Measurements from ENCODE around the gene ACYP2.

ACYP2 gene

DNA sequence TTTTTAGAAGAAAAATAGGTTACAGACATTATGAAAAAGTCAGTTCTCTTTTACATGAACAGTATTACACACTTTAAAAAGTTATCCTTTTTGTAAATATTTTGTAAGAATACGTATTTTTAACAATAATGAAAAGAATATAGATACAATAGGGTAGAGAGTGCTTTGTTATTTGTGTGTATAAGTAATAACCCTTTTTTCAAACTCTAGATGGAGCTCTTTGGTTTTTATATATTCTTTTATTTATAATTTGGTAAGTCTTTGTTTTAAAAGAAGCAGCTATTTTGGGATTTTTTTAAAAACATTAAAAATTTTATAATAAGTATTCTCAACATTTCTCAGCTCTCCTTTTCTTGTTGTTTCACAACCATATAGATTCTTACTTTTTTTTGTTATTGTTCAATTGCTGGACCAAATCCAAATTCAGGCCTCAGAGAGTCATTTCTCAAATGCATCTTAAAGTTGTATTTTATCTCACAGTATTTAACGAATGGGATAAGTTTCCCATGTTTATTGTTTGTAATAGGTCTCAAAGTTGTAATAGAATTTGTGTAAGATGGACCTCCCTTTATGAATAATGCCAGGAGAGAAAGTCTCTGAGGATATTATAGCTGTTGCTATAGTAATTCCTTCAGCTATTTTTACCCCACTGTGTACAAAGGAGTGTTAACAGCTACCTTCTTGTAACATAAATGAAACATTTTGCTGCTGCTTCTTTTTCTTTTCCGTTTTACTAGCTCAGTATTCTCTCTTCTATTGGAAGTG lies 46.4 kb downstream of the ACYP2 start:
- DNase-seq: no peak

DNA sequence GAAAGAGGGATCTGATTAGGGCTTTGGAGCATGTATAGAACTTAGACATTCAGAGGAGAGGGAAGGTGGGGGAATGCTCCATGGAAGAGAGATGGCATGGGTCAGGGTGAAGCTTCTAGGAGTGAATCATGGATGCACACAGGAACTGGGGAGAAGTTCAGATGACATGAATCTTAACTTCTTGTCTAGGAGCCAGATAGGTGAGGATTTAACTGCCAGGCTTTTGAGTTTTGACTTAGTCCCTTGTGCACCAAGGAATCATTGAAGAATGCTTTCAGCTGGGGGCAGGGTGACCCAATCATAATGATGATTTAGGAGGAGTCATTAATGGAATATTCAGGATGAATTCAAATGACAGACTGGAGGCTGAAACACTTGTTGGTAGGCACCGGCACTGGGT lies 48.7 kb downstream of the ACYP2 start:
- no peak for DNase-seq

DNA sequence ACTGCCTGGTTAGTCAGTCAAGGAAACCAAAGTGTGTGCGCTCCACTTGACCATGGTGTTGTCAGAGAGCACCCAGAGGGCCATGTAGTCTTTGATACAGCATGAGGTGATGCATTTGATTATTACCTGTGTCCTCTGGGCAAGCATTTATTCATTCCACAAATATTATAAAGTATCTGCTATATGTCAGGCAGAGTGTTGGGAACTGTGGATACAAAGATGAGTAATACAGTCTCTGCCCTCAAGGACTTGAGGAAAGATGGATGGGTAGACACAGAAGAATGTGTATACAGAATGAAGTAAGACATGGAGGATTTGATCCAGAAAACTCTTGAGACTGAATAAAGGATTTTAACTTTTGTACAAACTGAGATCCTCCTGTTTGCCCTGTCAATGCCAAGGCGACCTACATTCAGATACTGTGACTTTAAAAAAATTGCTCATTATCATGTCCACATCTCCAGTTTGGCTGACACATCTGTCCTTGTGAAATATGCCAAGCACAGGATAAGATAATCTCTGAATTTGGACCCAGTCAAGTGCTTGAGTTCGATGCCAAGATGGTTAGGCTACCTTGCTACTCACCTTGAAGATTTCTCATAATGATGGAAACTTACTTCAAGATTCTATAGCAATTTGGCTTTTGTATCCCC lies 50.8 kb downstream of the ACYP2 start:
- no peak for DNase-seq

DNA sequence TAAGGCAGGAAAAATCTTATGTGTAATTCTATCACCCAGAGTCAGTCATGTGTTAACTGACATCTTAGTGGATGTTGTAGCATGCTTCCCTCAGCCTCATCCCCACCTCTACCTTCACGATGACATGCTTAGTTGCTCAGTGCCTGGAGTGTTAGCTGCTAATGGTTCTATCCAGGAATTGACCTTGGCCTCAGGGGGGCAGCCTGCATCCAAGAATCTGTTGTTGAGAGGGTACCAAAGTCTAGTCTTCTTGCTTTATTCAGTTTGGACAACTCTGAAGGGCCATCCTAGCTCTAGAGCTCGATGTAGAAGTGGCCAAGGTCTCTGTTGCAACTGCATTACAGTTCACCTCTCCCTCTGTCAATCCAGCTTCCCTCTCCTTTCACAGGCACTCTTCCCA lies 61.2 kb downstream of the ACYP2 start:
- DNase-seq: peak; percentile 50

DNA sequence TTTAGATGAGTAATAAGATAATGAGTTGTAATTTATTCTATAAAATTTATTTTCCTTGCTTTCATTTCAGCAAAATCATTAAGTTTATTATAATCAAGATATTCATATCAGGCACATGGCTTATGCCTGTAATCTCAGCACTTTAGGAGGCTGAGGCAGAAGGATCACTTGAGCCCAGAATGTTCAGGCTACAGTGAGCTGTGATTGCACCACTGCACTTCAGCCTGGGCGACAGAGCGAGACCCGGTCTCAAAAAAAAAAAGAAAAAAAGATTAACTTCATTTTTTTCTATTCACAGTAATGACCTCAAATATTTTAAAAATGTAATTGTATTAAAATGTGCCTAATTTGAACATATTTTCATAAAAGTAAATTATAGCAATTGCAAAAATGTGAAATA lies 67.9 kb downstream of the ACYP2 start:
- no peak for DNase-seq

DNA sequence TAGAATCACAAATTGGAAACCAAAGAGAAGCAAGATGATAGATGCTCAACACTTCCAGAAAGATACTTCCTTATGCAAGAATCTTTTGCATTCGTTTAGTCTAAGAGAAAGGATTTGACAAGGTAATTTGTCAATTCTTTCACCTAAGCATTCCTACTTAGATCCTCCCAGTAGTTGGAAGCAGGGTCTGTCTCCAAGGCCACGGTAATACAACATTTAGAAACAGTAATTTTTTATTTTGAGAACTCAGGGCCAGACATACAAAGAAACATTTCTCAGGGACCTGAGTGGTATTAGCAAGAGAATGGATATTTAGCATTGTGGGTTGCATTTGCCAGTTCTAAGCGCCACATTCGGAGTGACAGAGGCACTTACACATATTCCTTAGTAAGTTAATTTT lies 68.6 kb downstream of the ACYP2 start:
- no peak for DNase-seq

DNA sequence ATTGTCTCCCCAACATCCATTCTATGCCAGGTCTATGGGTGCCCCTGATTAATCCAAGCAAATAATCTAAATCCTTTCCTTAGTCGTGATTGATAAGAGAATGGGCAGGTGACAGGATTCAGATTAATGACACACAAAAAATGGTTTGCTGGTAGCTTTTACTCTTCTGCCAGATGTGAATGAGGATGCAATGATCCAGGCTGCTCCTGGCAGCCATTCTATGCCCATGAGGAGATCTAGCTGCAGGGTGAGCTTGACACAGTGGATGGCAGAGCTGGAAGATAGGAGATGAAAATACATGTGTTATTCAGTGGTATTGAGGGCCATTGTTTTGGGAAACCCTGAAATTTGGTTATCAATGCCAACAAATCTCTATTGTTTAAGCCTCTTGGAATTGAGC lies 69.7 kb downstream of the ACYP2 start:
- no peak for DNase-seq

DNA sequence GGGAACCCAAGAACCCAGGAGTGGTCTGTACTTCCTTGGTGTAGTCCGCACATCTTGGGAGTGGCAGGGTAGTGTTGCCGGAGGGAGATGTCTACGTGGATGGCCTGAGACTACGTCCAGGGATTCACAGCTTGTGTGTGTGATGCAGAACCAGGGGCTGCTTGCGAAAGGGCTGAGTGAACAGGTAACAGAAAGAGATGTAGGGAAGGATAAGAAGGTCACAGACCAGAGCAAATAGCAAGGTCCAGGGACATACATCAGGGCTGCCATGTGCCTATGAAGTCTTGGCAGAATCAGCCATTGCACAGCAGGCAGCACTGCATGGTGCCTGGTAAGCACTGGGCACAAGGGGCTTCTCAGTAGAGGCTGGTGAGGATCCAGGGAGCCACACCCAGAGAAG lies 71.9 kb downstream of the ACYP2 start:
- DNase-seq: no peak

DNA sequence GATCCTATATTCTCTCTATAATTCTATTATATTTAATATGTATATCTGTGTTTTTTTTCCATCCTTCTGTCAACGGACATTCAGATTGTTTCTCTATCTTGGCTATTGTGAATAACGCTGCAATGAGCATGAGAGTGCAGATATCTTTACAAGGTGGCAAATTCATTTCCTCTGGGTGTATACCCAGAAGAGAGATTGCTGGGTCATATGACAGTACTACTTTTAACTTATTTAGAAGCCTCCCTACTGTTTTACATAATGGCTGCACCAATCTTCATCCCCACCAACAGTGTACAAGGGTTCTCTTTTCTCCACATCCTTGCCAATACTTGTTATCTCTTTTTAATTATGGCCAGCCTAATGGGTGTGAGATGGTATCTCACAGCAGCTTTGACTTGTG lies 74.1 kb downstream of the ACYP2 start:
- DNase-seq: no peak

DNA sequence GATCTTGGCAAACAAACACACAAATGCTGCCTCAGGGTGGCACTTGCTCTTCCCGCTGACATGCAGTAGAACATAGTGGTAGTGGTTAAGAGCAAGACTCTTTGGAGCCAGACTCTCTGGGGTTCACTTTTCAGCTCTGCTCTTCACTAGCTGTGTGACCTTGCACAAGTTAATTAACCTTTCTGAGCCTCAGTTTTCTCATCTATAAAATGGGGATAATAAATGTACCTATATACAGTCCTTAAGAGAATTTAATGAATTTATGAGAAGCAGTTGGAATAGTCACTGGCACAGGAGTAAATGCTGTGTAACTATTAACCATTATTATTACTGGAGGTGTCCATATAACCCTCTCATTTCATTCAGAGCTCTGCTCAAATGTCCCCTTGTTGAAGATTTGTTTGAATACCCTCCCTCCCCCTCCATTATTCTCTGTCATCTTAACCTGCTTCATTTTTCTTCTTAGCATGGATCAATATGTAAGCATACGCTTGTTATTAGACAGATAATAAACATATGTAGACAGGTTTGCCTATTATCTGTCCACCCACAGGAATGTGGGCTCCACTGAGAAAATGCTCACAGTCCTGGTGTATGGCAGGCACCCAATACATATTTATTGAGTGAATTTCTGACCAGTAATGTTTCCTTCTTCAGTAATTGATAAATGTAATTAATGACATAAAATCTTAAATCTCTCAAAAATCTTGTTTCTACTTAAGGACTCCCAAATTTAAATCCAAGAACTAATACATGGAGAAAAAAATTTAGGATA lies 76.1 kb downstream of the ACYP2 start:
- no peak for DNase-seq

DNA sequence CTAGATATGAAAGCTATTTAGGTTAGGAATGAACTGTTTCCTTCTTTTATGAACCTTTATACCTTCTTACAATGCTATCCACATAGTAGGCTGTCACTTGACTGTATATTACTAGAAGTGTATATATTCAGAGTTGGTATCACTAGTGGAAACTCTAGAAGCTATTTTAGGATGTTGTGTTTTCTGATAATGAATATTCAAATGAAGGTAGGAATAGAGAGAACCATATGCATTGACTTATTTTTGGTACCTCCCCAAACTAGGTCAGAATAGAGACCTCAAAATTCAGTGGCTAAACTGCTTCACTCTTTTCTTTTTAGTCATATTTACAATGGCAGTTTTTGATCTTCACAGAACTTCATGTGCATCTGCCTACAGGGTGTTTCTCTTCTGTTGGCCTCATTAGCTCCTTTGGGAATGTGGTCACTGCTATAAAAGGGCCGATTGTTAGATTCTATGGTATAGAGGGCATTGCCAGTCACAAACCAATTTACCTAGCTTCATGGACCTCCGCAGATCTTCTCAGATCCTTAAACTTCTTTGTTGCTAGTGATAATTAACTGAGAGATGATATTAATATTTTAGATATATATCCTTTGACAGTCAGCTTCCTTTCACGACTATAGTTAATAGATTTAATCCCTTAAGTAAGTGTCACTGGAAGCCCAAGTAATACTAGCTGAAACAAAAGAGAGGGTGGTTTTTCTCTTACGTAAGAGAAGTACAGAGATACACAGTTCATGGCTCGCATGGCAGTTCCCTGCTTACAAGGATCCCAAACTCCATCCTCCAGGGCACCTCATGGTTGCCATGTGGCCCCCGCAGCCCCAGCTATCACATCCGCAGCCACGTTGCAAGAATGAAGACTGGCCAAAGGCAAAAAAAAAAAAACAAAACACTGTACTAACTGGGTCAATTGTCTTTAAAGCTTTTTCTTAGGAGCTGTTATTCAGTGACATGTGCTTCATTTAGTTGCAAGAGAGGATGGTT lies 79.6 kb downstream of the ACYP2 start:
- DNase-seq: no peak

DNA sequence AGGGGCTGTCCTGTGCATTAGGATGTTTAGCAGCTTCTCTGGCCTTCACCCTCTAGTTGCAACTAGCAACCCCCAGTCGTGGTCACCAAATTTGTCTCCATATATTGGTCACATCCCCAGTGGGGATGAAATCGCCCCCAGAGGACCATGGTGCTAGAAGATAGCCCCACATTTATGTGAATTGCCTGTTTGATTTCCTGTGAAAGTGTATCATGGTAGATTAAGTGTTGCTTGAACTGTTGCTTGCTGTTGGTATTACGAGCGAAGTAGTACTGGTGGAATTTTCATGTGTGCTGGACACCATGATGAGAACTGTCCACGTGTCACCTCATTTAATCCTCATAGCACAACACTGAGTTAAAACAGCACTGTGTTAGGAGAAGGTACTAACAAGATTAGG lies 81.2 kb downstream of the ACYP2 start:
- no peak for DNase-seq

DNA sequence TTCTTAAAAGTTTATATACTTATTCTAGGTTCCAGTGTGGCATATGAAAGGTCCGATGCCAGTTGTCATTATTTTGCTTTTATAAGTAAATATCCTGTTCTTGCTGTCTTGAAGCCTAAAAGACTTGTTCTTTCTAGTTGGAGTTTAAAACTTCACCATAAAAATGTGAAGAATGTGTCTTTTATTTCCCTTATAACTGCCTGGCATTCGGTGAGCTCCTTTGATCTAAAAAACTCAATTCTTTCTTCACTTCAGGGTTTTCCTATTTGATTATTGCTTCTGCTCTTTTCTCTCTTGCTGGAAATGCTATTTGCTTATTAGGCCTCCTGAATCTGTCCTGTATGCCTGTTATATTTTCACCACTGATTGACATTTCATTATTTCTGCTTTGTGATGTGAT lies 89.1 kb downstream of the ACYP2 start:
- DNase-seq: no peak

DNA sequence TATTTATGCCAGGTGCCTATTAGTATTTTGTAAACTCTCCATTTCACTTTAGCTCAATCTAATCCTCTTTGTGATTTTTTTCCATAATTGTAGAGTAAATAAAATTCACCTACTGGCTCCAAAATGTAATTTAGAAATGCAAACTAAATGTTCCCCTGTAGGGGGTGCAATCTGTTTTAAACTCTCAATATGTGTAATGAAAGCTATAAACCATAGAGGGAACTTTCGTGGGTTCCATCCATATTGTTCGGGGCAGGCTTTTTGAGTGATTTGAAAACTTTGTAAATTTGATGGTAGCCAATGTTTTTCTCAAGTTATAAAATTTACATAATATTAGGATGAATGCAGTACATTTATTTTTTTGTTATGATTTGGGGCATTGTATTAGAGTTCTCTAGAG lies 91.2 kb downstream of the ACYP2 start:
- peak; percentile 58 for DNase-seq

DNA sequence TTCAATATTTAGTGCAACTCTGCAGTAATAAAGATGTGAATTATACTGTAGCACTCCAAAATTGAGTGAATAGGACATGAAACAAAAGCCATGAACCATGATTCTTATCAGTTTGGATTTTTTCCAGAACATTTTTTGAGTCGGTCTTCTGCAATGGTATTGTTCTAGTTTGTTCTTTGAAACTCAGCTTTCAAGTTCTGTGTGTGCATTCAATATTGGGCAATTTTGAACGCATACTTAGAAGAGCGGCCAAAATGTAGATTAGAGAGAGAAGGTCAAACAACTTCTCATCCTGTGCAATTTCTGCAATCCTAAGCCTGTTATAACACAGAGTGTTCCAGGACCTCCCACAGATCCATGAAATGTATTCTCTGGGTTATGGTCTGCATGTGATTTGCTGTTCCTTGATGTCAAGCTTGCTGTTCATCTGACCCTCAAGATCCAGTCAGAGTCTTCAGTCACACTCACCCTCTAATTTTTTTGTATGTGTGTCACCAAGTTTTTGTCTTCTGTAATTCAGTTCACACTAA lies 92.3 kb downstream of the ACYP2 start:
- DNase-seq: no peak

DNA sequence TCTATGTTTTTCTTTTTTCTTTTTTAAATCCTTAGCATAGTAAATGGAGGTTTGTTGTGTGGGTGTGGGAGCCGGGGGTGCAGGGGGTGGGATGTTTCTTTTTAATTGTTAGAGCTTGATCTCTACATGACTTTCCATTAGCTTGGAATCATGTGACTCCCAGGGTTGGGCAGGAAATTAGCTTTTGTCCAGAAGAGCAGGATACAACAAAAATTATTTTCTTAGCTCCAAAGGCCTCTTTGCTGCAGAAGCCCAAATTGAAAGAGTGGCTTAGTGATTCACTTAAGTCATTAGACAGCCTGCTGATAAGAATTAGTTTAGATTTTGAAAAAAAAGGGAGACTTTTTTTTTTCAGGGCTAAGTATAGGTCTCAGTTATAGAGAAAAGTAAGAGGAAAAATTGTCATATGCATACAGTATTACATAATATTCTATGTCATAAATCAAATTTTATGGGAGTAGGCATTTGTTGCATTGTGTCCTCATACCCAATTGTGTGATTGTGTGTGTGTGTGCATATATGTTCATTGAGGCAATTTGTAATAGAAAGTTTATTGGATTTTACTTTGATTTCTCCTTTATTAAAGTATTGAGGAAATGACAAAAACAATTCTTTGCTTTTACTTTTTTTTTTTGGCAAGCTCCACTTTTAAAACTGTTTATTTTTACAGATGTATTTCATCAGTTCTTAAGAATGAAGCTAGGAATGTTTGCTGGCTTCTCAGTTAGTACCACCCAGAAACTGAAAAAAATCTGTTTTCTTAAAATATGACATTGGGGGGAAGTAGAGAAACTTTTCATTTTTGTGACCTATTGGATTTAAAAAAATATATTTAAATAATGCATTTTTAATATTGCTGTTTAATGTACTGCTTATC lies 93.2 kb downstream of the ACYP2 start:
- peak; percentile 2 for DNase-seq

DNA sequence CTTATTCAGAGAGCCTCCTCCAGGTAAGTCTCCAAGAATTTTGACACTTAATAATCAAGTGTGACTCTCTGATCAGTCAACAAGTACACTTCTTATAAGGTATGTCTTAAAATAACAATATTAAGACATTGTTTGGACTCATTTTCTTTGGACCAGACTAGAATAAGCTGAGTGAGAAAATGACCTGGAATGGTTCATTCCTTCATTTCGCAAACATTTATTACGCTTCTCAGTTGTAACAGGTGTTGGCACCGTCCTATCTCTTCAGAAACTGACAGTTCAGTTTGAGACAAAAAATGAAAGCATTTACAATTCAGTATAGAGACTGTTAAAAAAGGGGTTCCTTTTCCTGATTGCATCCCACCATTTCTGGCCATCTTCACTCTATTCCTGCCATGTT lies 94.0 kb downstream of the ACYP2 start:
- no peak for DNase-seq

DNA sequence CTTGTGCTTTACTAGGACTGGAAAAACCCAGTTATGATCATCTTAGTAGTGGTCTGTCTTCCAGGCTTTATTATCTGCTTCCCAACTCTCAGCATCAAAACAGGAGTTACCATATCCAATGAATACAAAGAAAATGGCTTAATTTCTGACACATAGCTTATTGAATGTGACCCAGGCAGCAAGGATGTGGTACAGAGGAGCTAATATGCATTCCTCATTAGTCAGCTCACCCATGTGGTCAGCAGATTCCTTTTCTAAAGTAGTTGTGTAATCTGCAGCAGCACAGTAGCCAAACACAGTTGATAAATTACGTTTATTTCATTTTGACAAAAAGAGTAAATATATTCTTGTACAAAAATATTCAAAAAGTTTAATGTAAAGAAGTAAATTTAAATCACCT lies 97.0 kb downstream of the ACYP2 start:
- DNase-seq: no peak

DNA sequence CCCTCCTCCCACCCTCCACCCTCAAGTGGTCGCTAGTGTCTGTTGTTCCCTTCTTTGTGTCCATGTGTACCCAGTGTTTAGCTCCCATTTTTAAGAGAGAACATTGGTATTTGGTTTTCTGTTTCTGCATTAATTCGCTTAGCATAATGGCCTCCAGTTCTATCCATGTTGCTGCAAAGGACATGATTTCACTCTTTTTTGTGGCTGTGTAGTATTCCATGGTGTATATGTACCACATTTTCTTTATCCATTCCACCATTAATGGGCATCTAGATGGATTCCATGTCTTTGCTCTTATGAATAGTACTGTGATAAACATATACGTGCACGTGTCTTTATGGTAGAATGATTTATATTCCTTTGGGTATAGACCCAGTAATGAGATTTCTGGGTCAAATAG lies 97.7 kb downstream of the ACYP2 start:
- no peak for DNase-seq

DNA sequence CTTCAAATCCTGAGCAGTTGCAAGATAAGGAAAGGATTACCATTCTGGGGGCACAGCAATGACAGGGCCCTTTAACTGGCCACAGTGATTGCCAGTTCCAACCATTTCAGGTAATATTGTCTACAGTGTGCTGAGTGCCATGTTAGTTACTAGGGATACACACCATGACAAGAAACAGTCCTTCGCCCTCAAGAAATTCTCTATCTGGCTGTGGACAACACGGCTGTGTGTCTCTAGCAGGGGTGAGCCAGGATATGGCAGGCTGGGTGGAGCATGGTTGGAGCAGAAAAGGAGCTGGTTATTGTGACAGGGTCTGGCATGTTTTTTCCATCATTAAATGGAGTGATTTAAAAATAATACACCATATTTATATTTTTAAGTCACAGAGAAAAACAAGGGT lies 109.6 kb downstream of the ACYP2 start:
- DNase-seq: no peak

DNA sequence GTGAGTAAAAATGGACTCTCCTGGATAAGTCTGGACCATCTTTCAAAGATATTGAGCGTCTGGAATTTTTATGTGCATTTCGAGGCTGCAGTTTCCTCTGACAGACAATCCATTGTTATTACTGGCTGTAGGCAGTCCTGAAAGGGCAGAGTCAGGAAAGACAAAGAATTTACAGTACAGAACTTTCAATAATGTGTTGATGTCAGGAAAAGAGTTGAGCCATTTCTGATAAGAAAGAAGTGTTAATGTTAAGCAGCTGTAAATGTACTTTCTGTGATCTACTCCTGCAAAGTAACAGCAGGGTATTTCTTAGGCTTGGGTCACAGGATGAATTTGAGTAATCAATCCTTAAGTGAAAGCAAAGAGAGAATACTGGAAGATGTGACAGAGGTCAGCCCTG lies 110.8 kb downstream of the ACYP2 start:
- peak; percentile 48 for DNase-seq

DNA sequence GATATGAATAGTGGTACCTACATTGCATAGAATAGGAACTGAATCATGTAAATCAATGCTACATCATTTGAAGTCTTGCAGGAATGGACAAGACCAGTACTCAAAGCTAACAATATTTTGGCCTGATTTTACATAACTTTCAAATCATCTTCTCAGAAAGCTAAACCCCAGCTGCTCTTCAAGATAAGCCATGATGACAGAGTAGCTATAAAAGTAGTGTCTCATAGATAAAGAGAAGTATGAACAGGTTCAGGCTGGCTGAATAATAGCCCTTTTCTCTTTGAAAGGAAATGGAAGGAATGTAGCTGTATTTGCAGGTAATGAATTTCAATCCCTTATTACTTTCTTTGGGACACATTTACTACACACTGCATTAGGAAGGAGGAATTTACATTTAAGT lies 112.4 kb downstream of the ACYP2 start:
- no peak for DNase-seq
